GM23338 (cell line): ENCODE measurements around the gene GNAI2. TPM values are rescaled to one million over a fixed set of nuclear protein-coding genes. Genes with fewer than 3 reads are reported as not detected.

ENCODE experiments used
- ATAC-seq: fragments of 200-7000 bp; cut with Tn5 transposase; 3 replicates; pipeline ENCODE4 v1.9.1; 2020
- DNase-seq: peaks from one replicate; pipeline ENCODE4 v3.0.0-alpha.2; 2015; ENCODE audit warnings: low spot score
- H2AFZ ChIP-seq: fragments of 200-600 bp; sonication (generic); 2 replicates; pipeline ENCODE4 v1.8.0; 2016; ENCODE audit warnings: antibody characterized with exemption, mild to moderate bottlenecking, moderate library complexity
- H3F3A ChIP-seq: fragments of 200-600 bp; sonication (generic); replicated peaks from 2 replicates; pipeline ENCODE4 v1.8.0; 2017; ENCODE audit warnings: antibody characterized with exemption, mixed run types, low read depth
- H3K27ac ChIP-seq: fragments of 200-600 bp; sonication (generic); 2 replicates; pipeline ENCODE4 v1.6.1; 2016; ENCODE audit warnings: low read depth
- H3K27me3 ChIP-seq: fragments of 200-600 bp; sonication (generic); 2 replicates; pipeline ENCODE4 v1.8.0; 2016; ENCODE audit warnings: mild to moderate bottlenecking, mixed run types, moderate library complexity; ENCODE audit not compliant: insufficient read depth
- H3K36me3 ChIP-seq: fragments of 200-600 bp; sonication (generic); 2 replicates; pipeline ENCODE4 v1.8.0; 2016; ENCODE audit warnings: mild to moderate bottlenecking; ENCODE audit not compliant: insufficient read depth
- H3K4me1 ChIP-seq: fragments of 200-600 bp; sonication (generic); 2 replicates; pipeline ENCODE4 v1.8.0; 2016; ENCODE audit warnings: mild to moderate bottlenecking, moderate library complexity; ENCODE audit not compliant: insufficient read depth
- H3K4me2 ChIP-seq: fragments of 200-600 bp; sonication (generic); 2 replicates; pipeline ENCODE4 v1.7.1; 2017; ENCODE audit warnings: mixed run types
- H3K4me3 ChIP-seq: fragments of 200-600 bp; sonication (generic); 2 replicates; pipeline ENCODE4 v1.6.1; 2016; ENCODE audit warnings: mixed run types
- H3K79me2 ChIP-seq: fragments of 200-600 bp; sonication (generic); replicated peaks from 2 replicates; pipeline ENCODE4 v1.8.0; 2017; ENCODE audit warnings: mild to moderate bottlenecking; ENCODE audit not compliant: insufficient read depth
- H3K9me2 ChIP-seq: fragments of 200-600 bp; sonication (generic); 2 replicates; pipeline ENCODE4 v1.8.0; 2017; ENCODE audit not compliant: insufficient read depth
- H4K20me1 ChIP-seq: fragments of 200-600 bp; sonication (generic); replicated peaks from 2 replicates; pipeline ENCODE4 v1.8.0; 2017; ENCODE audit warnings: mild to moderate bottlenecking; ENCODE audit not compliant: insufficient read depth
- H3K27ac Mint-ChIP-seq: 2 replicates; pipeline ENCODE4 v1.8.0; 2020; ENCODE audit warnings: inconsistent platforms, mild to moderate bottlenecking, moderate library complexity, mixed read lengths
- H3K27me3 Mint-ChIP-seq: 3 replicates; pipeline ENCODE4 v1.8.0; 2022; ENCODE audit warnings: low read depth, mild to moderate bottlenecking, moderate library complexity, mixed read lengths, inconsistent platforms; ENCODE audit not compliant: insufficient read depth, poor library complexity
- H3K36me3 Mint-ChIP-seq: 3 replicates; pipeline ENCODE4 v1.8.0; 2021; ENCODE audit warnings: low read depth, mild to moderate bottlenecking, inconsistent platforms, moderate library complexity, mixed read lengths
- H3K4me1 Mint-ChIP-seq: 3 replicates; pipeline ENCODE4 v1.8.0; 2020; ENCODE audit warnings: mild to moderate bottlenecking, inconsistent platforms, mixed read lengths
- H3K4me3 Mint-ChIP-seq: 3 replicates; pipeline ENCODE4 v1.8.0; 2021; ENCODE audit warnings: moderate library complexity, mild to moderate bottlenecking, inconsistent platforms, mixed read lengths
- H3K9me3 Mint-ChIP-seq: 3 replicates; pipeline ENCODE4 v1.8.0; 2020; ENCODE audit warnings: moderate library complexity, mild to moderate bottlenecking, inconsistent platforms, mixed read lengths
- CREB1 ChIP-seq: fragments of 250-450 bp; sonication (Bioruptor Pico); IDR thresholded peaks from 2 replicates; pipeline ENCODE4 v1.5.0; 2020; ENCODE audit warnings: low read depth, mild to moderate bottlenecking, moderate library complexity
- EZH2 ChIP-seq: fragments of 200-600 bp; sonication (generic); IDR thresholded peaks from one replicate; pipeline ENCODE4 v1.8.0; 2017; ENCODE audit warnings: antibody characterized with exemption, mild to moderate bottlenecking, low read depth; ENCODE audit not compliant: unreplicated experiment
- EZH2phosphoT487 ChIP-seq: fragments of 200-600 bp; sonication (generic); IDR thresholded peaks from one replicate; pipeline ENCODE4 v1.8.1; 2018; ENCODE audit warnings: antibody characterized with exemption; ENCODE audit not compliant: unreplicated experiment
- JUNB ChIP-seq: IDR thresholded peaks from one replicate; pipeline ENCODE4 v1.6.1; 2016; ENCODE audit warnings: antibody characterized with exemption; ENCODE audit not compliant: unreplicated experiment
- NANOG ChIP-seq: IDR thresholded peaks from 2 replicates; pipeline ENCODE4 v1.6.1; 2016; ENCODE audit warnings: antibody characterized with exemption, borderline replicate concordance
- POLR2AphosphoS5 ChIP-seq: IDR thresholded peaks from 2 replicates; pipeline ENCODE4 v1.6.1; 2016; ENCODE audit warnings: antibody characterized with exemption, low read depth
- STAT1 ChIP-seq: IDR thresholded peaks from one replicate; pipeline ENCODE4 v1.6.1; 2016; ENCODE audit warnings: antibody characterized with exemption; ENCODE audit not compliant: unreplicated experiment
- ZNF331 ChIP-seq: fragments of 250-450 bp; sonication (Bioruptor Pico); IDR thresholded peaks from 2 replicates; pipeline ENCODE4 v1.5.0; 2020; ENCODE audit warnings: low read depth, mild to moderate bottlenecking, moderate library complexity
- polyA plus RNA-seq: library from polyadenylated mRNA; unstranded; fragments of >200 nt; fragmentation: Nextera tagmentation; extraction: Ambion mirVana; gene quantifications from 2 replicates; pipeline ENCODE4 v1.2.1, GENCODE V29; 2016
- total RNA-seq: library from RNA; depleted of rRNA; stranded (reverse); fragments of >200 nt; shearing (Covaris generic); gene quantifications from 2 replicates; pipeline ENCODE4 v1.2.3, GENCODE V29; 2014
- TF ChIP-seq, protein P1 (sequence below): IDR thresholded peaks from one replicate; pipeline ENCODE4 v1.6.1; 2018; ENCODE audit warnings: antibody characterized with exemption; ENCODE audit not compliant: unreplicated experiment
- TF ChIP-seq, protein P2 (sequence below), 2 experiments: fragments of 200-600 bp in 1 of 2; sonication (generic) in 1 of 2; conservative IDR thresholded peaks; 2 replicates each; pipeline versions ENCODE4 v1.5.1 to v1.6.1; 2016 to 2017; ENCODE audit warnings: antibody characterized with exemption in 2 of 2, low read depth in 2 of 2, mild to moderate bottlenecking in 2 of 2, moderate library complexity in 1 of 2
- TF ChIP-seq, protein P3 (sequence below): IDR thresholded peaks from 2 replicates; pipeline ENCODE4 v1.6.1; 2016; ENCODE audit warnings: antibody characterized with exemption

Gene GNAI2
- total and polyA plus RNA-seq, 2 experiments from 2014 or later: 138 to 153 TPM

DNA sequence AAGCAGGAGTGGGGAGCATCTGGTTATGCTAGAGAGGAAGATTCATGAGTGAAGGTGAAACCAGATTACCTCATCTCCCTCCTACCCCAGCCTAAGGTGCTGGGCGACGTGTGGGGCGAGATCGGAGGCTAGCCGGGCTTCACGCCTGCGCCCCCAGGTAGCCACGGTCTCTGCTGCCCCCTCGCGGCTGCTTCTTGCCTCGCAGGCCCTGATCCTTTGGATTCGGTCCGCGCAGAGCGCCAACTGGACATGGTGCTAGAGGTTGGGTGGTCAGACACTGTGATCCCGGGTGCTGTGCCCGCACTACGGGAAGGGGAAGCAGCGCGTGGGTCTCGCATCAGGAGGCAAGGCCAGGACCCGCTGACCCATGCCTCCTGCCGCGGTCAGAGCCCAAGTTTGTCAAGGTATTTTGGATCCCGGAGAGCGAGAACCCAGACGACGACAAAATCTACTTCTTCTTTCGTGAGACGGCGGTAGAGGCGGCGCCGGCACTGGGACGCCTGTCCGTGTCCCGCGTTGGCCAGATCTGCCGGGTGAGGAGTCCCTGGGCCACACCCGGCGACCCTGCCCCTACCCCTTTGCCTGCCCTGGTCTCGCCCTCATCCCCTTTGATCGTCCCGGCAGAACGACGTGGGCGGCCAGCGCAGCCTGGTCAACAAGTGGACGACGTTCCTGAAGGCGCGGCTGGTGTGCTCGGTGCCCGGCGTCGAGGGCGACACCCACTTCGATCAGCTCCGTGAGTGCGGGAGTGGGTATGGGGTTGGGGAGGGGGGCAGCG, 37.1 kb downstream of the GNAI2 start (continued):
- TF ChIP-seq, protein P1, sequence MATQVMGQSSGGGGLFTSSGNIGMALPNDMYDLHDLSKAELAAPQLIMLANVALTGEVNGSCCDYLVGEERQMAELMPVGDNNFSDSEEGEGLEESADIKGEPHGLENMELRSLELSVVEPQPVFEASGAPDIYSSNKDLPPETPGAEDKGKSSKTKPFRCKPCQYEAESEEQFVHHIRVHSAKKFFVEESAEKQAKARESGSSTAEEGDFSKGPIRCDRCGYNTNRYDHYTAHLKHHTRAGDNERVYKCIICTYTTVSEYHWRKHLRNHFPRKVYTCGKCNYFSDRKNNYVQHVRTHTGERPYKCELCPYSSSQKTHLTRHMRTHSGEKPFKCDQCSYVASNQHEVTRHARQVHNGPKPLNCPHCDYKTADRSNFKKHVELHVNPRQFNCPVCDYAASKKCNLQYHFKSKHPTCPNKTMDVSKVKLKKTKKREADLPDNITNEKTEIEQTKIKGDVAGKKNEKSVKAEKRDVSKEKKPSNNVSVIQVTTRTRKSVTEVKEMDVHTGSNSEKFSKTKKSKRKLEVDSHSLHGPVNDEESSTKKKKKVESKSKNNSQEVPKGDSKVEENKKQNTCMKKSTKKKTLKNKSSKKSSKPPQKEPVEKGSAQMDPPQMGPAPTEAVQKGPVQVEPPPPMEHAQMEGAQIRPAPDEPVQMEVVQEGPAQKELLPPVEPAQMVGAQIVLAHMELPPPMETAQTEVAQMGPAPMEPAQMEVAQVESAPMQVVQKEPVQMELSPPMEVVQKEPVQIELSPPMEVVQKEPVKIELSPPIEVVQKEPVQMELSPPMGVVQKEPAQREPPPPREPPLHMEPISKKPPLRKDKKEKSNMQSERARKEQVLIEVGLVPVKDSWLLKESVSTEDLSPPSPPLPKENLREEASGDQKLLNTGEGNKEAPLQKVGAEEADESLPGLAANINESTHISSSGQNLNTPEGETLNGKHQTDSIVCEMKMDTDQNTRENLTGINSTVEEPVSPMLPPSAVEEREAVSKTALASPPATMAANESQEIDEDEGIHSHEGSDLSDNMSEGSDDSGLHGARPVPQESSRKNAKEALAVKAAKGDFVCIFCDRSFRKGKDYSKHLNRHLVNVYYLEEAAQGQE: no peak
- TF ChIP-seq POLR2AphosphoS5: no peak
- no peak for TF ChIP-seq EZH2phosphoT487

DNA sequence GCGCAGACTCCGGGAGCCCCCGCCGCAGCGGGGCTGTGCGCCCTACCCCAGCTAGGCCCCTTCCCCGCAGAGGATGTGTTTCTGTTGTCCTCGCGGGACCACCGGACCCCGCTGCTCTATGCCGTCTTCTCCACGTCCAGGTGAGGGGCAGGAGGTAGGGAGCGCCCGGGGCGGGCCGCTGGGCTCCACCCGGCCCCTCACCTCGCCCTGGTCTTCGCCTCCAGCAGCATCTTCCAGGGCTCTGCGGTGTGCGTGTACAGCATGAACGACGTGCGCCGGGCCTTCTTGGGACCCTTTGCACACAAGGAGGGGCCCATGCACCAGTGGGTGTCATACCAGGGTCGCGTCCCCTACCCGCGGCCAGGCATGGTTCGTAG, 37.7 kb downstream of the GNAI2 start:
- Histone ChIP-seq H3K4me2 (no peak overlapping the region; the same call in 1 of the 2 replicates), H3K4me1 (peaks cover 12% of the 10 kb centered on the region), H3K27ac (no peak overlapping the region), H3K79me2 (no peaks in the 10 kb centered on the region), H3K4me3 (peak overlapping the region; percentile 53; the same call in 1 of the 2 replicates), H3K36me3 (no peaks in the 10 kb centered on the region), H3K9me2 (no peaks in the 10 kb centered on the region), H4K20me1 (no peaks in the 10 kb centered on the region), H3F3A (peaks cover 11% of the 10 kb centered on the region; the same call in 1 of the 2 replicates), H2AFZ (no peak overlapping the region), H3K27me3 (peaks cover 57% of the 10 kb centered on the region)
- Mint-ChIP-seq H3K27me3 (peaks cover 53% of the 10 kb centered on the region), H3K4me1 (peaks cover 38% of the 10 kb centered on the region), H3K27ac (no peak overlapping the region), H3K9me3 (no peaks in the 10 kb centered on the region), H3K36me3 (no peaks in the 10 kb centered on the region), H3K4me3 (no peak overlapping the region)
- DNase-seq (no peak), ATAC-seq (no peak)
- no peak for TF ChIP-seq STAT1
- TF ChIP-seq POLR2AphosphoS5: no peak
- no peak for TF ChIP-seq EZH2
- TF ChIP-seq JUNB: no peak
- TF ChIP-seq NANOG: no peak
- TF ChIP-seq, protein P2, sequence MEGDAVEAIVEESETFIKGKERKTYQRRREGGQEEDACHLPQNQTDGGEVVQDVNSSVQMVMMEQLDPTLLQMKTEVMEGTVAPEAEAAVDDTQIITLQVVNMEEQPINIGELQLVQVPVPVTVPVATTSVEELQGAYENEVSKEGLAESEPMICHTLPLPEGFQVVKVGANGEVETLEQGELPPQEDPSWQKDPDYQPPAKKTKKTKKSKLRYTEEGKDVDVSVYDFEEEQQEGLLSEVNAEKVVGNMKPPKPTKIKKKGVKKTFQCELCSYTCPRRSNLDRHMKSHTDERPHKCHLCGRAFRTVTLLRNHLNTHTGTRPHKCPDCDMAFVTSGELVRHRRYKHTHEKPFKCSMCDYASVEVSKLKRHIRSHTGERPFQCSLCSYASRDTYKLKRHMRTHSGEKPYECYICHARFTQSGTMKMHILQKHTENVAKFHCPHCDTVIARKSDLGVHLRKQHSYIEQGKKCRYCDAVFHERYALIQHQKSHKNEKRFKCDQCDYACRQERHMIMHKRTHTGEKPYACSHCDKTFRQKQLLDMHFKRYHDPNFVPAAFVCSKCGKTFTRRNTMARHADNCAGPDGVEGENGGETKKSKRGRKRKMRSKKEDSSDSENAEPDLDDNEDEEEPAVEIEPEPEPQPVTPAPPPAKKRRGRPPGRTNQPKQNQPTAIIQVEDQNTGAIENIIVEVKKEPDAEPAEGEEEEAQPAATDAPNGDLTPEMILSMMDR (conservative IDR thresholded peaks at IDR 0.05; ENCODE audit: low read depth in 2 of 2): no peak
- no peak for TF ChIP-seq ZNF331
- no peak for TF ChIP-seq CREB1 (CRISPR knock-in tag)
- no peak for TF ChIP-seq EZH2phosphoT487
- TF ChIP-seq, protein P3, sequence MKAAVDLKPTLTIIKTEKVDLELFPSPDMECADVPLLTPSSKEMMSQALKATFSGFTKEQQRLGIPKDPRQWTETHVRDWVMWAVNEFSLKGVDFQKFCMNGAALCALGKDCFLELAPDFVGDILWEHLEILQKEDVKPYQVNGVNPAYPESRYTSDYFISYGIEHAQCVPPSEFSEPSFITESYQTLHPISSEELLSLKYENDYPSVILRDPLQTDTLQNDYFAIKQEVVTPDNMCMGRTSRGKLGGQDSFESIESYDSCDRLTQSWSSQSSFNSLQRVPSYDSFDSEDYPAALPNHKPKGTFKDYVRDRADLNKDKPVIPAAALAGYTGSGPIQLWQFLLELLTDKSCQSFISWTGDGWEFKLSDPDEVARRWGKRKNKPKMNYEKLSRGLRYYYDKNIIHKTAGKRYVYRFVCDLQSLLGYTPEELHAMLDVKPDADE: no peak
- TF ChIP-seq, protein P1: no peak
